NCI-H128 (cell line): ENCODE results near the gene CALN1.

Experiments used
- DNase-seq: peaks from one replicate; lab custom pipeline; 2025; ENCODE audit not compliant: unreplicated experiment; lab: John Stamatoyannopoulos, UW

The CALN1 gene

DNA sequence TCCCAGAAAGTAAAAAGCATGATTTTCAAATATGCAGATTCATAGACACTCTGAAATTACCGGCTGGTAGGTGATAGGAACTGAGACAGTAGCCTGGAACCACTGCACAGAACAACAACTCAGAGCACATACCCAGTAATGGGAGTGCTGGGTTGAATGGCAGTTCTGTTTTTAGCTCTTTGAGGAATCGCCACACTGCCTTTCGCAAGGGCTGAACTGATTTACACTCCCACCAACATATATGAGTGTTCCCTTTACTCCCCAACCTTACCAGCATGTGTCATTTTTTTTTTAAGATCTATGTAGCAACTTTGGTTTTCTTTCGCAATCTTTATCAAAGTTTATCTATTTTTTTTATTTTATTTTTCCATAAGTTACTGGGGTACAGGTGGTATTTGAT, 358.8 kb downstream of the CALN1 start:
- DNase-seq = no peak

- DNase-seq = no peak
These were observed 363.7 kb downstream of the CALN1 start for GRCh38 chr7:72048420-72048819.

DNA sequence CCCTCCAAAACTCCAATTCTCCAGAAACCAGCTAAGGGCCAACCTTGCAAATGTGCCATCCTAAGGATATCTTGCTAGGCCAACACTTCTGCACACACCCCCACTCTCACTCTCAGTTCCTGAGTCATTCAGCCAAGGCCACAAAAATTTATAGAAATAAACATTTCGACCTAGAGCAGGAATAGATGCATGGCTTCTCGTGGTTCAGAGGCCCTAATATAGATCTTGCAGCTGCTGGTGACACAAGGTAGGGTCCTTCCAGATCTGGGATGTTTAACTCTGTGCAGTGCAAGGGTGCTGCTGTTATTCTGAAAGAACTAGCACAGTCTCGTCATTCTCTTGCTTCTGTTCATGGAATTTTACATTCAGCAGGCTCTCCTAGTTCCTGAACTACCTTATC, 369.3 kb downstream of the CALN1 start:
- no peak for DNase-seq

DNA sequence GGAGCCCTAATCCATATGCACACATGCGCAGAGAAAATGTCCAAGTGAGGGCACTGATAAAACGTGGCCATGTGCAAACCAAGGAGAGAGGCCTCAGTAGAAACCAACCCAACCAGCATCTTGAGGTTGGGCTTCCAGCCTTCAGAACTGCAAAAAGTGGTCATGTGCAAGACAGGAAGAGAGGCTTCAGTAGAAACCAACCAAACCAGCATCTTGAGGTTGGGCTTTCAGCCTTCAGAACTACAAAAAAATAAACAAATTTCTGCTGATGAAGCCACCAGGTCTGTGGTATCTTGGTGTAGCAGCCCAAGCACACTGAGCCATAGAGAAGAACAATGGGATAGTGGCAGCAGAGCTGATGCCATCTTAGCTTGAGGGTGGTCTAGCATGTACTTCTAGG, 371.5 kb downstream of the CALN1 start:
- DNase-seq = no peak

- DNase-seq = no peak
These were observed 372.7 kb downstream of the CALN1 start for GRCh38 chr7:72039460-72039859.

DNA sequence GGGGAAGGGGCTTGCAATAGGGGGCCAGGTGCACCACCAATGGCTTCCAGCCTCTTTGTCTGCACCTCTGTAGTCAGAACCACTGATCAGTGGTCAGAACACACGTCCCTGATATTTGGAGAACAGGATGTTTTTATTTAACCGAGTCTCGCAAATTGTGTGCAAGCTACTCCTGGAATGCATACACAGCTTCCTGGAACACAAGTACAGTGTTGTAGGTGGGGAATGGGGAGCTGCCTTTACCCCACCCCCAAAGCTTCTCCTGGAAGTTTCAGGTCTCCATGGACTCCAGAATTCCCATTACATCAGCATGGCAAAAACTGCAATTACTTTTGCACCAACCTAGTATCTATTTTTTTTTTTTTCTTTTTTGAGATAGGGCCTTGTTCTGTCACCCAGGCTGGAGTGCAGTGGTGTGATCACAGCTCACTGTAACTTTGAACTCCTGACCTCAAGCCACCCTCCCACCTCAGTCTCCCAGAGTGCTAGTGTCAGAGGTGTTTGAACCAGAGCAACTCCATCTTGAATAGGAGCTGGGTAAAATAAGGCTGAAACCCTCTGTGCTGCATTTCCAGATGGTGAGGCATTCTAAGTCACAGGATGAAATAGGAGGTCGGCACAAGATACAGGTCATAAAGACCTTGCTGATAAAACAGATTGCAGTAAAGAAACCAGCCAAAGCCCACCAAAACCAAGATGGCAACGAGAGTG, 374.0 kb downstream of the CALN1 start:
- no peak for DNase-seq

- DNase-seq = no peak
These were observed 374.6 kb downstream of the CALN1 start for GRCh38 chr7:72037516-72037915.

- no peak for DNase-seq
These were observed 376.9 kb downstream of the CALN1 start for GRCh38 chr7:72035266-72035665.

GRCh38 chr7:72032934-72033333, 379.2 kb downstream of the CALN1 start:
- no peak for DNase-seq

- DNase-seq = no peak
These were observed 381.0 kb downstream of the CALN1 start for GRCh38 chr7:72030994-72031667.

DNA sequence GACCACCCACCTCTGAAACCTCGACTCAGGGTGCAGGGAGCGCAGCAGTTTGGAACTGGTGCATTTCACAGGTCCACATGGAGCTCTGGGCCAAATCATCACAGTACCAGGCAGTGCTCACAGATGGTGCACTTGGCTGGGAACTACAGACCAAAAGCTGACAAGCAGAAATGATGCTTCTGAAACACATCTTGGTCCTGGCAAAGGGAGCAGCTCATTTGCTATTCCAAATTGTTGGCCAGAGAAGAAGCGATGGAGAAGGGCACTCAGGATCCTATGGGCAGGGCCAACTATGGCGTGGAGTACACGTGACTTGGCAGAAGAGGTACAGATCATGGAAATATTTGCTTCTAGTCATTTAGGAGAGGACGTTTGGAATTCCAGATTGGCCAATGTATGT, 383.9 kb downstream of the CALN1 start:
- DNase-seq = no peak

DNA sequence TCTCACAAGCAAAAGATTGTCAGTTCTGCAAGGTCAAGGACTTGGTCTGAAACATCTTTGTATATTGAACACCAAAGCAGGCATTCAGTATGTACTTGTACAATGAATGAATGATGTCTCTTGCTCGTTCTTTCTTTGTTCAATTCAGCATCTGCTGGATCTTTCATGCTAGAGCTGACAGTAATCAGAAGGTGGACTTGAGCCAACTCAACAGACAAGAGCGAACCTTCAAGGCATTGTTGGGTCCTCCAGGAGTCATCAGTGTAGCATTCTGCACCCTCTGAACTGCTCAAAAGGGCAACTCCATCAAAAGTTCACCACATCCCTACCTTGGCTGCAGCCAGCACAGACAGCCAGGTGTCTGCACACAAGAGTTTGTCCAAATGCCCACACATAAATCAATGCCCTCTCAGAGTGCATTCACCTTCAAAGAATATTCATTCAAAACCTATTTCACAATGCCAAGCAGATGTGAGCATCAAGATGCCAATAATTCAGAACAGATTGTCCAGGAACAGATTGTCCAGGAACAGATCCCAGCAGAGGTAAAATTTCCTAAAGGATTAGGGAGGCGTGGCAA, 386.7 kb downstream of the CALN1 start:
- DNase-seq = no peak

GRCh38 chr7:72023926-72024325, 388.2 kb downstream of the CALN1 start:
- DNase-seq = no peak

DNA sequence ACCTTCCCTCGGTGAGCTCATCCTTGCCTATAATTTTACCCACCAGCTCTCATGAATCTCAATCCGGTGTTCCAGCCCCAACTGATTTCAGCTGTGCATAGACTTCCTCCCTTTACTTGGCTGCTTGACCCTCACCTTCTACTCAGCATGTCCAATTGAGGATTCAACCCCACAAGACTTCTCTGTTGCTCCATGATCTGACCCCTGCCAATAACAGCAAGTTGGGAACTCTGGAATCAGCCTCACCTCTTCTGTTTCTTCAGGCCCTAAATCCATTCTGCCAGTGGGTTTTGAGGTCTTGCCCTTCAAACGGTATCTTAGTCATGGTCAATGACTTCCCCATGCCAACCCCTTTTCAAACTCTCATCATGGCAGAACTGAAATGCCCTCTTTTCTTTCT, 390.4 kb downstream of the CALN1 start:
- DNase-seq = no peak

DNA sequence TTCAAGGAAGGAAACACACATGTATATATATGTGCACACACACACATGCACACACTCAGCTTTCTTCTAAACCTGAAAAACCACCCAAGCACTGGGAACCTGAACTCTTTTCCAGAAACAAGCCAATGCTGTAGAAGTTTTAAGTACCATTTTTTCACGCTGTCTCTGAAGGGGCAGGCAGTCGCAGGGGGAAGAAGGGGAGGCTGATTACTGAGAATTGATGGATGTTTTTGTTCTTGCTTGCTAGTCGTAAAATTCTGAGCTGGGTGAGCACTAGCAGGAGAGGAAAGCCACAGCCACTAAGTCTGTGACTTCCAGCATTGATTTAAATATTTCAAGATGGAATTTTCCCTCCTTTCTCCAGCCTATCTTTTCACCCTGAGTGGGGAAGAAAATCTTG, 391.8 kb downstream of the CALN1 start:
- no peak for DNase-seq

GRCh38 chr7:72019436-72019835, 392.7 kb downstream of the CALN1 start:
- DNase-seq = no peak

DNA sequence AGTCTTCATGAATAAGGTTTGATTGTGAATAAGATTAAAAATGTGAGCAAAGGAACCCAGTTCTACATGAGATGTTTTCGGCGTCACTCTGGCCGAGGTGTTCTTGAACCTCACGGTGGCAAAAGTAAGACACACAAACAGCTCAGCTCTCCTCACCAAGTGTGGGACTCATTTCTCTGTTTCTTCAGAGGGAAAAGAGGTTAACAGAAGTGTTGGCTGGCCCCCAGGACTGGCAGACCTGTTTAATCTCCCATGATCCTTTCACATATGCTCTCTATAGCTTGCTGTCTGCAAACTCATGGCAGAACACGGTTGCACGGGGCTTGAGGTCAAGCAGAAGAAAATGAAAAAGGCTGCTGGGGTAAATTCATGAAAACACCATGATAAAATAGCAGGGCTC, 394.4 kb downstream of the CALN1 start:
- DNase-seq = no peak

DNA sequence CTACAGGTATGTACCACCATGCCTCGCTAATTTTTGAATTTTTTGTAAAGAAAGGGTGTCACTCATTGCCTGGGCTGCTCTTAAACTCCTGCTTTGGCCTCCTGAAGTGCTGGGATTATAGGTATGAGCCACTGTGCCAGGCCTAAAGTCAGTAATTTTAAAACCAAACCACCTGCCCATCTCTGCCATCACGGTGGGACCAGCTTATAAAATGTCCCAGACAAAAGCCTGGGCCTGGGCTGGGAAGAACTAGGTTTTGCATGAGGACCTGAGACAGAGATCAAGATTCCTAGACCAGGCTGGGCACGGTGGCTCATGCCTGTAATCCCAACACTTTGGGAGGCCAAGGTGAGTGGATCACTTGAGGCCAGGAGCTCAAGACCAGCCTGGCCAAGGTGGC, 395.6 kb downstream of the CALN1 start:
- DNase-seq = no peak

- no peak for DNase-seq
These were observed 397.0 kb downstream of the CALN1 start for GRCh38 chr7:72015136-72015535.

GRCh38 chr7:72007018-72007417, 405.1 kb downstream of the CALN1 start:
- no peak for DNase-seq

DNA sequence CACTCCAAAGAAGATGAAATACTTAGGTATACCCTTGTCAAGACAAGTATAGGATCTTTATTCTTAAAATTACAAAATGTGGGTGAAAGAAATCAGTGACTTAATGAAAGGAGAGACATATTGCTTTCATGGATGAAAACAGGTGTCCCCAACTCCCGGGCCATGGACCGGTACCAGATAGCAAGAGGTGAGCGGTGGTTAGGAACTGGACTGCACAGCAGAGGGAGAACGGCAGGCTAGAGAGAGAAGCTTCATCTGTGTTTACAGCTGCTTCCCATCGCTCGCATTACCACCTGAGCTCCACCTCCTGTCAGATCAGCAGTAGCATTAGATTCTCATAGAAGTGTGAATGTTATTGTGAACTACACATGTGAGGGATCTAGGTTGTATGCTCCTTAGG, 408.9 kb downstream of the CALN1 start:
- no peak for DNase-seq

GRCh38 chr7:71996141-71996540, 416.0 kb downstream of the CALN1 start:
- DNase-seq = no peak

- DNase-seq = no peak
These were observed 417.0 kb downstream of the CALN1 start for GRCh38 chr7:71995111-71995510.
